Liver (tissue), 9 donors: Measurements from ENCODE around the gene SH2D3A. TPM values are rescaled to one million over a fixed set of nuclear protein-coding genes. Genes with fewer than 3 reads are reported as not detected.
A peak's percentile ranks its signal among the peaks of the same experiment; 100 is the strongest.

Source experiments
- DNase-seq: peaks from one replicate; pipeline ENCODE4 v3.0.0-alpha.2; 2017; ENCODE audit warnings: low spot score
- H3K27ac ChIP-seq, 2 donors: one replicate each; pipeline ENCODE4 v1.7.0; 2013; ENCODE audit warnings: inconsistent platforms in 2 of 2, low read length in 2 of 2, control low read depth in 1 of 2, low read depth in 1 of 2, mild to moderate bottlenecking in 1 of 2
- H3K27me3 ChIP-seq, 4 donors: one replicate each; pipeline versions ENCODE4 v1.6.1 to v1.7.0; 2013; ENCODE audit warnings: low read length in 3 of 4, inconsistent platforms in 1 of 4, mild to moderate bottlenecking in 1 of 4, moderate library complexity in 1 of 4; ENCODE audit not compliant: control insufficient read depth in 4 of 4, insufficient read depth in 4 of 4
- H3K36me3 ChIP-seq, 4 donors: one replicate each; pipeline versions ENCODE4 v1.6.1 to v1.7.0; 2013; ENCODE audit warnings: low read length in 3 of 4, mild to moderate bottlenecking in 3 of 4, low read depth in 1 of 4, moderate library complexity in 1 of 4; ENCODE audit not compliant: control insufficient read depth in 4 of 4, insufficient read depth in 3 of 4
- H3K4me1 ChIP-seq, 4 donors: one replicate each; pipeline versions ENCODE4 v1.6.1 to v1.7.0; 2013; ENCODE audit warnings: low read length in 3 of 4, mild to moderate bottlenecking in 3 of 4, moderate library complexity in 1 of 4; ENCODE audit not compliant: control insufficient read depth in 4 of 4, insufficient read depth in 4 of 4
- H3K4me3 ChIP-seq, 3 donors: one replicate each; pipeline versions ENCODE4 v1.6.1 to v1.7.0; 2013; ENCODE audit warnings: low read length in 3 of 3, control low read depth in 1 of 3, low read depth in 1 of 3, mild to moderate bottlenecking in 1 of 3
- H3K9ac ChIP-seq, 2 donors: one replicate each; pipeline ENCODE4 v1.7.0; 2013; ENCODE audit warnings: low read length in 2 of 2, mild to moderate bottlenecking in 2 of 2, moderate library complexity in 2 of 2, control low read depth in 1 of 2, low read depth in 1 of 2
- H3K9me3 ChIP-seq, 4 donors: one replicate each; pipeline versions ENCODE4 v1.6.1 to v1.7.0; 2013; ENCODE audit warnings: low read length in 3 of 4; ENCODE audit not compliant: control insufficient read depth in 4 of 4
- ATF3 ChIP-seq: IDR thresholded peaks from 2 replicates; pipeline ENCODE4 v1.6.1; 2016; ENCODE audit warnings: antibody characterized with exemption
- CTCF ChIP-seq: fragments of 150-350 bp; IDR thresholded peaks from 2 replicates; pipeline ENCODE4 v1.5.1; 2017; ENCODE audit warnings: improper control_type of control experiment, low read depth, low read length; ENCODE audit not compliant: missing input control
- EGR1 ChIP-seq, 2 donors: IDR thresholded peaks; 2 replicates each; pipeline ENCODE4 v1.6.1; 2016 to 2018; ENCODE audit warnings: antibody characterized with exemption in 2 of 2, low read depth in 2 of 2
- FOXA1 ChIP-seq: IDR thresholded peaks from 2 replicates; pipeline ENCODE4 v1.6.1; 2016; ENCODE audit warnings: antibody characterized with exemption
- FOXA2 ChIP-seq: IDR thresholded peaks from 2 replicates; pipeline ENCODE4 v1.6.1; 2016; ENCODE audit warnings: antibody characterized with exemption
- HNF4A ChIP-seq, 2 donors: conservative IDR thresholded peaks; 2 replicates each; pipeline ENCODE4 v1.6.1; 2016; ENCODE audit warnings: antibody characterized with exemption in 2 of 2, mild to moderate bottlenecking in 2 of 2
- HNF4G ChIP-seq: IDR thresholded peaks from 2 replicates; pipeline ENCODE4 v1.6.1; 2016; ENCODE audit warnings: antibody characterized with exemption
- MAX ChIP-seq: IDR thresholded peaks from 2 replicates; pipeline ENCODE4 v1.6.1; 2016; ENCODE audit warnings: antibody characterized with exemption
- NR2F2 ChIP-seq: IDR thresholded peaks from 2 replicates; pipeline ENCODE4 v1.6.1; 2016; ENCODE audit warnings: antibody characterized with exemption
- RAD21 ChIP-seq, 2 donors: IDR thresholded peaks; 2 replicates each; pipeline ENCODE4 v1.6.1; 2016; ENCODE audit warnings: antibody characterized with exemption in 2 of 2, mild to moderate bottlenecking in 2 of 2
- REST ChIP-seq: IDR thresholded peaks from 2 replicates; pipeline ENCODE4 v1.6.1; 2016; ENCODE audit warnings: antibody characterized with exemption, mild to moderate bottlenecking
- RXRA ChIP-seq, 2 donors: IDR thresholded peaks; 2 replicates each; pipeline ENCODE4 v1.6.1; 2017 to 2018; ENCODE audit warnings: antibody characterized with exemption in 2 of 2, mild to moderate bottlenecking in 1 of 2
- SP1 ChIP-seq: IDR thresholded peaks from 2 replicates; pipeline ENCODE4 v1.6.1; 2018; ENCODE audit warnings: antibody characterized with exemption, mild to moderate bottlenecking
- TAF1 ChIP-seq: conservative IDR thresholded peaks from 2 replicates; pipeline ENCODE4 v1.6.1; 2016; ENCODE audit warnings: antibody characterized with exemption, mild to moderate bottlenecking
- YY1 ChIP-seq: IDR thresholded peaks from 2 replicates; pipeline ENCODE4 v1.6.1; 2016; ENCODE audit warnings: antibody characterized with exemption, mild to moderate bottlenecking
- ZBTB33 ChIP-seq: IDR thresholded peaks from 2 replicates; pipeline ENCODE4 v1.6.1; 2016; ENCODE audit warnings: antibody characterized with exemption
- WGBS: extraction: QIAGEN DNeasy Blood & Tissue Kit; methylation state at CpG from one replicate; pipeline ENCODE4 v1.1.7; 2013; 5-methylcytosine and 5-hydroxymethylcytosine counted together
- polyA plus RNA-seq, 2 donors: library from polyadenylated mRNA; stranded (reverse) in 1 of 2; unstranded in 1 of 2; fragments of 200-250 nt in 1 of 2; fragments of >200 nt in 1 of 2; fragmentation: Nextera tagmentation in 1 of 2; extraction: Ambion mirVana in 1 of 2; gene quantifications; one replicate each; pipeline versions ENCODE4 v1.2.1 to v1.2.3, GENCODE V29; 2013 to 2015
- total RNA-seq, 2 donors: library from RNA; depleted of rRNA; stranded (reverse); fragments of >200 nt; gene quantifications; one replicate each; pipeline ENCODE4 v1.2.3, GENCODE V29; 2014
- donor health status: healthy.
- donor health status: healthy.
- donor health status: healthy.
- donor health status: healthy.
- donor health status: healthy.

Gene SH2D3A
- total and polyA plus RNA-seq, 4 donors: 0.23 to 1.0 (median 0.77) TPM

- DNase-seq: no peak
- 40% methylated on average over 23 of the region's 23 CpGs for WGBS
- TF ChIP-seq REST (no peak), FOXA2 (no peak), SP1 (no peak), HNF4A (conservative IDR thresholded peaks at IDR 0.05) (no peak), CTCF (no peak), ATF3 (no peak), TAF1 (no peak), EGR1 (IDR thresholded peaks at IDR 0.05; ENCODE audit: low read depth in 2 of 2) (no peak), MAX (no peak), RXRA (IDR thresholded peaks at IDR 0.05) (no peak), ZBTB33 (no peak), HNF4G (no peak), YY1 (no peak), FOXA1 (no peak), NR2F2 (no peak), RAD21 (IDR thresholded peaks at IDR 0.05) (no peak)
Measured at GRCh38 chr19:6718111-6718740, 49.0 kb downstream of the SH2D3A start.

More at GRCh38 chr19:6718111-6718740, 49.0 kb downstream of the SH2D3A start:
- Histone ChIP-seq H3K9ac (peak overlapping the region in 1 of 2 donors; percentile 22), H3K4me1 (peaks cover 0 to 43% (median 26%) of the 10 kb centered on the region in 4 donors), H3K27ac (no peak overlapping the region), H3K27me3 (no peaks in the 10 kb centered on the region), H3K36me3 (peaks cover 3 to 29% (median 23%) of the 10 kb centered on the region in 4 donors), H3K4me3 (peak overlapping the region; percentile 49 to 74 (median 66)), H3K9me3 (no peaks in the 10 kb centered on the region)
